SH-SY5Y (cell line): ENCODE data around the gene KANK4.

Source experiments
- GATA2 ChIP-seq: IDR thresholded peaks from 2 replicates; pipeline ENCODE4 v1.6.1; 2011; ENCODE audit warnings: mild to moderate bottlenecking, low read depth, low read length
- GATA3 ChIP-seq: IDR thresholded peaks from 2 replicates; pipeline ENCODE4 v1.6.1; 2011; ENCODE audit warnings: low read depth, mild to moderate bottlenecking, low read length, moderate library complexity

The KANK4 gene

GRCh38 chr1:62207187-62207586 lies 112.0 kb downstream of the KANK4 start:
- TF ChIP-seq GATA3 (no peak), GATA2 (no peak)

- TF ChIP-seq GATA2 (no peak), GATA3 (no peak)
These were observed 120.5 kb downstream of the KANK4 start for GRCh38 chr1:62198781-62199125.

- TF ChIP-seq GATA3 (no peak), GATA2 (no peak)
These were observed 121.0 kb downstream of the KANK4 start for GRCh38 chr1:62198069-62198780.

- no peak for TF ChIP-seq GATA3
- TF ChIP-seq GATA2 = no peak
These were observed 123.0 kb downstream of the KANK4 start for GRCh38 chr1:62196086-62196690.

GRCh38 chr1:62194651-62195544 lies 124.3 kb downstream of the KANK4 start, which contains the start of gene L1TD1:
Gene L1TD1, plus strand, starts transcription at chr1:62194849. Its CDS starts 11,780 bp downstream, at chr1:62206629.
- TF ChIP-seq GATA2 (no peak), GATA3 (no peak)

GRCh38 chr1:62188111-62188510 lies 131.1 kb downstream of the KANK4 start:
- TF ChIP-seq GATA2 (no peak), GATA3 (no peak)

GRCh38 chr1:62187548-62187947 lies 131.7 kb downstream of the KANK4 start:
- TF ChIP-seq GATA3 (no peak), GATA2 (no peak)
